ENCODE results near the gene TNFRSF18.

The TNFRSF18 gene

DNA sequence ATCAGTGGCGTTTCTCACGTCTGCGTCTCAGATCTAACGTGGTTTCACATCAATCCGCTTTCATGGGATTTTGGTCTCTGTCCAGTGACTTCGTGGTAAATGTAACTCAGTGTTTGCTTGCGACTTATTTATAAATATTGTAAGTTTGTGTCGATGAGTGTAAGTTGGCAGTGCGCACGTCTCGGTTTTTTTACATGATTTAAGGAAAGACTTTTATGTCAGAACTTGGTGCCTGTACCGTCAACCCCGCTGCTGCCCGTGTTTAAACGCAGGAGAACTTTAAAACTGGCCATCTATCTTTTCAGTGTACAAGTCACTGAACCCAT lies 27.1 kb upstream of the TNFRSF18 start:
- H4K20me1 ChIP-seq (ENCODE audit: insufficient read depth, low read length, poor library complexity, severe bottlenecking) = peaks cover 13% of the 10 kb centered on the region
- peaks cover 62% of the 10 kb centered on the region for H3K79me2 ChIP-seq (ENCODE audit: insufficient read depth, low read length)
- peaks cover 23% of the 10 kb centered on the region for H3K4me1 ChIP-seq (ENCODE audit: insufficient read depth, low read length, poor library complexity, severe bottlenecking)
- no peaks in the 10 kb centered on the region for H3K9me2 ChIP-seq (replicated peaks; ENCODE audit: low read depth, low read length)
- TF ChIP-seq, protein P1, sequence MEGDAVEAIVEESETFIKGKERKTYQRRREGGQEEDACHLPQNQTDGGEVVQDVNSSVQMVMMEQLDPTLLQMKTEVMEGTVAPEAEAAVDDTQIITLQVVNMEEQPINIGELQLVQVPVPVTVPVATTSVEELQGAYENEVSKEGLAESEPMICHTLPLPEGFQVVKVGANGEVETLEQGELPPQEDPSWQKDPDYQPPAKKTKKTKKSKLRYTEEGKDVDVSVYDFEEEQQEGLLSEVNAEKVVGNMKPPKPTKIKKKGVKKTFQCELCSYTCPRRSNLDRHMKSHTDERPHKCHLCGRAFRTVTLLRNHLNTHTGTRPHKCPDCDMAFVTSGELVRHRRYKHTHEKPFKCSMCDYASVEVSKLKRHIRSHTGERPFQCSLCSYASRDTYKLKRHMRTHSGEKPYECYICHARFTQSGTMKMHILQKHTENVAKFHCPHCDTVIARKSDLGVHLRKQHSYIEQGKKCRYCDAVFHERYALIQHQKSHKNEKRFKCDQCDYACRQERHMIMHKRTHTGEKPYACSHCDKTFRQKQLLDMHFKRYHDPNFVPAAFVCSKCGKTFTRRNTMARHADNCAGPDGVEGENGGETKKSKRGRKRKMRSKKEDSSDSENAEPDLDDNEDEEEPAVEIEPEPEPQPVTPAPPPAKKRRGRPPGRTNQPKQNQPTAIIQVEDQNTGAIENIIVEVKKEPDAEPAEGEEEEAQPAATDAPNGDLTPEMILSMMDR (conservative IDR thresholded peaks at IDR 0.05; ENCODE audit: low read length) = no peak
- no peak for TF ChIP-seq EZH2phosphoT487 (IDR thresholded peaks at IDR 0.05; ENCODE audit: borderline replicate concordance)
- peaks cover under 1% of the 10 kb centered on the region; the same call in 1 of the 2 replicates for H3K36me3 ChIP-seq (ENCODE audit: insufficient read depth, low read length)
- H3K9ac ChIP-seq (ENCODE audit: low read depth, low read length, poor library complexity, severe bottlenecking) = peak overlapping the region; percentile 66
- no peaks in the 10 kb centered on the region for H3K9me3 ChIP-seq (ENCODE audit: insufficient read depth, low read depth, low read length)
- H3K27me3 ChIP-seq (ENCODE audit: insufficient read depth, low read length, poor library complexity, severe bottlenecking) = no peaks in the 10 kb centered on the region
- no peak overlapping the region for H2AFZ ChIP-seq (ENCODE audit: low read length)
- H3K4me2 ChIP-seq (ENCODE audit: low read depth, low read length, poor library complexity, severe bottlenecking) = peak overlapping the region; percentile 87
- peak overlapping the region; percentile 72 for H3K4me3 ChIP-seq (ENCODE audit: low read length, poor library complexity, severe bottlenecking)
- no peaks in the 10 kb centered on the region for H3F3A ChIP-seq (ENCODE audit: low read depth)

GRCh38 chr1:1232796-1233566 lies 26.6 kb upstream of the TNFRSF18 start:
- Histone ChIP-seq H3K79me2 (ENCODE audit: insufficient read depth, low read length) (peaks cover 68% of the 10 kb centered on the region), H3K27me3 (ENCODE audit: insufficient read depth, low read length, poor library complexity, severe bottlenecking) (no peaks in the 10 kb centered on the region), H3K4me2 (ENCODE audit: low read depth, low read length, poor library complexity, severe bottlenecking) (peak overlapping the region; percentile 87), H4K20me1 (ENCODE audit: insufficient read depth, low read length, poor library complexity, severe bottlenecking) (peaks cover 18% of the 10 kb centered on the region), H2AFZ (ENCODE audit: low read length) (no peak overlapping the region), H3K9me2 (replicated peaks; ENCODE audit: low read depth, low read length) (no peaks in the 10 kb centered on the region), H3K4me3 (ENCODE audit: low read length, poor library complexity, severe bottlenecking) (peak overlapping the region; percentile 72), H3K9ac (ENCODE audit: low read depth, low read length, poor library complexity, severe bottlenecking) (peak overlapping the region; percentile 66), H3K9me3 (ENCODE audit: insufficient read depth, low read depth, low read length) (no peaks in the 10 kb centered on the region), H3F3A (ENCODE audit: low read depth) (no peaks in the 10 kb centered on the region), H3K4me1 (ENCODE audit: insufficient read depth, low read length, poor library complexity, severe bottlenecking) (peaks cover 25% of the 10 kb centered on the region), H3K36me3 (ENCODE audit: insufficient read depth, low read length) (peaks cover 4% of the 10 kb centered on the region; the same call in 1 of the 2 replicates)
- no peak for TF ChIP-seq EZH2phosphoT487 (IDR thresholded peaks at IDR 0.05; ENCODE audit: borderline replicate concordance)
- TF ChIP-seq, protein P1 (conservative IDR thresholded peaks at IDR 0.05; ENCODE audit: low read length) = no peak

DNA sequence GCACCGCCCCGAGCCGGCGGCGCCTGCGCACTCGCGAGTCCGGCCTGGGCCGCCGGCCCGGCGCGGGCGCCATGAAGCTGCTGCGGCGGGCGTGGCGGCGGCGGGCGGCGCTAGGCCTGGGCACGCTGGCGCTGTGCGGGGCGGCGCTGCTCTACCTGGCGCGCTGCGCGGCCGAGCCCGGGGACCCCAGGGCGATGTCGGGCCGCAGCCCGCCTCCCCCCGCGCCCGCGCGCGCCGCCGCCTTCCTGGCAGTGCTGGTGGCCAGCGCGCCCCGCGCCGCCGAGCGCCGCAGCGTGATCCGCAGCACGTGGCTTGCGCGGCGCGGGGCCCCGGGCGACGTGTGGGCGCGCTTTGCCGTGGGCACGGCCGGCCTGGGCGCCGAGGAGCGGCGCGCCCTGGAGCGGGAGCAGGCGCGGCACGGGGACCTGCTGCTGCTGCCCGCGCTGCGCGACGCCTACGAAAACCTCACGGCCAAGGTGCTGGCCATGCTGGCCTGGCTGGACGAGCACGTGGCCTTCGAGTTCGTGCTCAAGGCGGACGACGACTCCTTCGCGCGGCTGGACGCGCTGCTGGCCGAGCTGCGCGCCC lies 25.9 kb upstream of the TNFRSF18 start, which contains the start of gene B3GALT6:
Gene B3GALT6 (plus strand): TSS at position 30 of the 588 bp plus-strand sequence. CDS start 42 bp downstream, at position 72.
- Histone ChIP-seq H3K4me1 (ENCODE audit: insufficient read depth, low read length, poor library complexity, severe bottlenecking) (peaks cover 25% of the 10 kb centered on the region), H3K36me3 (ENCODE audit: insufficient read depth, low read length) (peaks cover 4% of the 10 kb centered on the region; the same call in 1 of the 2 replicates), H3K9ac (ENCODE audit: low read depth, low read length, poor library complexity, severe bottlenecking) (peak within 1 kb of the TSS; percentile 99), H3K9me3 (ENCODE audit: insufficient read depth, low read depth, low read length) (no peaks in the 10 kb centered on the region), H3K79me2 (ENCODE audit: insufficient read depth, low read length) (peaks cover 75% of the 10 kb centered on the region), H4K20me1 (ENCODE audit: insufficient read depth, low read length, poor library complexity, severe bottlenecking) (peaks cover 18% of the 10 kb centered on the region), H3K27me3 (ENCODE audit: insufficient read depth, low read length, poor library complexity, severe bottlenecking) (no peaks in the 10 kb centered on the region), H3K9me2 (replicated peaks; ENCODE audit: low read depth, low read length) (no peaks in the 10 kb centered on the region), H3F3A (ENCODE audit: low read depth) (no peaks in the 10 kb centered on the region), H2AFZ (ENCODE audit: low read length) (peak within 1 kb of the TSS; percentile 87), H3K4me3 (ENCODE audit: low read length, poor library complexity, severe bottlenecking) (peak within 1 kb of the TSS; percentile 97), H3K4me2 (ENCODE audit: low read depth, low read length, poor library complexity, severe bottlenecking) (peak within 1 kb of the TSS; percentile 87)
- no peak for TF ChIP-seq EZH2phosphoT487 (IDR thresholded peaks at IDR 0.05; ENCODE audit: borderline replicate concordance)
- TF ChIP-seq, protein P1 (conservative IDR thresholded peaks at IDR 0.05; ENCODE audit: low read length) = no peak
